NCI-H510A (cell line): ENCODE measurements around the gene FOXR1.
"Not testable (repeated sequence)": the region's sequence is repeated elsewhere in the genome, so short reads cannot be mapped to it uniquely, and the experiment has no call there.

Source experiments
- DNase-seq: peaks from one replicate; lab custom pipeline; 2025; lab: John Stamatoyannopoulos, UW

FOXR1 gene

DNA sequence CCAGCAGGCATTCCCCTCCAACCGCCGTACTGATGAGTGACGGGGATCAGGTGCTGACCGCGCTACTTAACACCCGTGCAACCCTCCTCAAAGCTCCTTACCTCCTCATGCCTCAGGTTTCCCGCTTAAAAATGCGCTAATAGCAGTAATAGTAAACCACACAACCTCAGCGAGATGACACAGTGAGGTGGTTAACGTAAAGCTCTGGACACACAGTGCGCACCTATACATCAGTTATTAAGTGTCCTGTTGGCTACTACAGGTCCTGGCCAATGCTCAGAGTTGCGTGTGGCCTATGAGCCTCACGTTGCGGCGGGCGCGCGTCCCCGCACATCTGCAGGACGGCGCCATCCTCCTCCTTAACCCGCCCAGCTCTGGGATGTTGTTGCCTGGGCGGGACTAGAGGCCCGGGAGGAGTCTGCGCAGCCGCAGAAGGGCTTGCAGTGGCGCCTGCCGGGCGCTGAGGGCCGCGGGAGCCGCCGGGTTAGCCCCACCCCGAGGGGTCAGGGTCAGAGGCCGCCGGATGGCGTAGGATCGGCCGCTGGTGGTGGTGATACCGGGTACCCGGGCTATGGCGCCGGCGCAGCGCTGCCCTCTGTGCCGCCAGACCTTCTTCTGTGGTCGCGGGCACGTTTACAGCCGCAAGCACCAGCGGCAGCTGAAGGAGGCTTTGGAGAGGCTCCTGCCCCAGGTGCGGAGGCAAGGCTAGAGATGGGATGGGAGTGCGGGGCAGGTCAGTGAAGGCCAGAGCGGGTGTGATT, 26.2 kb downstream of the FOXR1 start, which contains the start of gene CENATAC:
CENATAC (plus strand) TSS at position 512 of the 761 bp plus-strand sequence; CDS start at position 572, 60 bp downstream.
- DNase-seq: peak; percentile 85

DNA sequence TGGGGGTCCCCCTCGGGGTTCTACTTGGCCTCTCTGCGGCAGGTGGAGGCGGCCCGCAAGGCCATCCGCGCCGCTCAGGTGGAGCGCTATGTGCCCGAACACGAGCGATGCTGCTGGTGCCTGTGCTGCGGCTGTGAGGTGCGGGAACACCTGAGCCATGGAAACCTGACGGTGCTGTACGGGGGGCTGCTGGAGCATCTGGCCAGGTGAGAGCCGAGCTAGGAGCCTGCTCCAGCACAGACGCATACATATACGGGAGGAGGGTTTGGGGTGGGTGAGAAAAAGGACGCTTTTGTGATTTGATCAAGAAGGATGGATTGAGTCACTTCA, 26.8 kb downstream of the FOXR1 start:
- no peak for DNase-seq

DNA sequence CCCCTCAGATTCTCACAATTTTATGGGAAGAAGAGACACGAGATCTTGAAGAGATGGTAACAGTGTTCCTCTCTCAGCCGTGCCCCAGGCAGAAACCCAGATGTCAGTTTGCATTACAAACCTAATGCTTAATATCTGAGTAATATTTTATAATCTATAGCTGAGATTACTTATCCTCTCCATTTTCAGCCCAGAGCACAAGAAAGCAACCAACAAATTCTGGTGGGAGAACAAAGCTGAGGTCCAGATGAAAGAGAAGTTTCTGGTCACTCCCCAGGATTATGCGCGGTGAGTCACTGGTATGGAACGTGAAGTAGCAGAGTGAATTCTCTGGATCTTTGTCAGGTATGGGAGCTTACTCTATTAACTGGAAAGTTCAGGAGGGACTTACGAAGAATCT, 27.3 kb downstream of the FOXR1 start:
- DNase-seq: no peak

DNA sequence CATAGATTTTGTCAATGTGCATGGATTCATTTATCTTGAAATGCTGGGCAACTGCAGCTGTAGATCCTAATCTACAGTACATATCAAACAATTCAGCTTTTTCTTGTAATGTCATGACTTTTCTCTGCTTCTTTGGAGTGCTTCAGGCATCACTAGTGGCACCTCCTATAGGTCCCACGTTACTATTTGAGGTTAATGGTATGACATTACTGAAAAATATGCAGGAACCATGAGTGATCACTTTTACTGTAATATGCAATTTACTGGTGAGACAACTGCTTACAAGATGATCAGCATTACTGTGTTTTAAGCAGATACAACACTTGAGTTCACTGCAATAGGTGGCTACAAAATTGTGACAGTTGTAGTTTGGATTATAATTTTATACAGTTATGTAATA, 29.3 kb downstream of the FOXR1 start:
- DNase-seq: no peak

DNA sequence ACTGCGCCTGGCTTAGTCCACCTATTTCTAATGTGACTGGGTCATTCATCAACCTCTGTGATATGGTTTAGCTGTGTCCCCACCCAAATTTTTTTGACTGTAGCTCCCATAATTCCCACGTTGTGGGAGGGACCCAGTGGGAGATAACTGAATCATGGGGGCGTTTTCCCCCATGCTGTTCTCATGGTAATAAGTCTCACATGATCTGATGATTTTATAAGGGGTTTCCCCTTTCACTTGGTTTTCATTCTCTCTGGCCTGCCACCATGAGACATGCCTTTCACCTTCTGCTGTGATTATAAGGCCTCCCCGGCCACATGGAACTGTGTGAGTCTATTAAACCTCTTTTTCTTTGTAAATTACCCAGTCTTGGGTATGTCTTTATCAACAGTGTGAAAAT, 35.1 kb downstream of the FOXR1 start:
- DNase-seq: no peak

DNA sequence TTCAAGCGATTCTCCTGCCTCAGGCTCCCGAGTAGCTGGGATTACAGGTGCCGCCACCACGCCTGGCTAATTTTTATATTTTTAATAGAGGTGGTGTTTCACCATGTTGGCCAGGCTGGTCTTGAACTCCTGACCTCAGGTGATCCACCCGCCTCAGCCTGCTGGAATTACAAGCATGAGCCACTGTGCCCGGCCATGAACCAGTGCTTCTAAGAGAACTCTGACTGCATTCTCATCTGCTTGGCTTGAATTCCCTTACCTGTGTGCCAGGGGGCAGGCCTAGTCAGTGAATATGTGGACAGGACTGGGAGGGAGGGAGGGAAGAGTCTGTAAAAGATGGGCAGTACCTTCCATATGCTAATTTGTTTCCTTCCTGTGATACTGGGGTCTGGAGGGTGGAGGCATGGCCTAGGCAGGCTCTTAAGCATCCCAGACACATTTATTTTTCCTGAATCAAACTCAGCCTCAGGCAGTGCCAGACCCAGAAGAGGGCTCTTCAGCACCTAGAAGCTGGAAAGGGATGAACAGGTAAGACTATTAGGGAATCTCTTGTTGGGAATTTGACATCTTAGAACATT, 40.0 kb downstream of the FOXR1 start:
- DNase-seq: no peak

DNA sequence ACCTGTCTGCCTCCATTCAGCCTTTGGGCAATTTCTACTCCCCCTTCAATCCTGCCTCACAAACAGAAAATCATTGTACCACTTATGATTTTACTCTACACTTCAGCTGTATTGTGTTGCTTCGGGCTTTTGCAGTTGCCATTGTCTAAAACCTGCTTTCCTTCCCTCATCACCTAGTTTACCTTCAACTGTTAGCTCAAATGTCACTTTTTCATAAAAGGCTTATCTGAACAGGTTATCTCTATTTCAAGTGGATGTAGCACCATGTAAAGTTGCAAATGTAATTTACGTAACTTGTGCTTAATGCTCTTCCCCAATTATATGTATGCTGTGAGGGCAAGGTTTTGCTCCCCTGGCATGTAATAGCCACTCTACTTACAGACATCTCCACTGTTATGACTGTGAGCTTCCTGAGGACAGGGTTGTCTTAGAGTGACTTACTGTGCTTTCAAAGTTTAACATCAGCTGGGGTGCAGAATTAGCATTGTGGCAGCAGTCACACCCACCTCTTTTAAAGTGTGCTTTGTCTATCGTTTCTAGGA, 41.1 kb downstream of the FOXR1 start:
- DNase-seq: no peak

DNA sequence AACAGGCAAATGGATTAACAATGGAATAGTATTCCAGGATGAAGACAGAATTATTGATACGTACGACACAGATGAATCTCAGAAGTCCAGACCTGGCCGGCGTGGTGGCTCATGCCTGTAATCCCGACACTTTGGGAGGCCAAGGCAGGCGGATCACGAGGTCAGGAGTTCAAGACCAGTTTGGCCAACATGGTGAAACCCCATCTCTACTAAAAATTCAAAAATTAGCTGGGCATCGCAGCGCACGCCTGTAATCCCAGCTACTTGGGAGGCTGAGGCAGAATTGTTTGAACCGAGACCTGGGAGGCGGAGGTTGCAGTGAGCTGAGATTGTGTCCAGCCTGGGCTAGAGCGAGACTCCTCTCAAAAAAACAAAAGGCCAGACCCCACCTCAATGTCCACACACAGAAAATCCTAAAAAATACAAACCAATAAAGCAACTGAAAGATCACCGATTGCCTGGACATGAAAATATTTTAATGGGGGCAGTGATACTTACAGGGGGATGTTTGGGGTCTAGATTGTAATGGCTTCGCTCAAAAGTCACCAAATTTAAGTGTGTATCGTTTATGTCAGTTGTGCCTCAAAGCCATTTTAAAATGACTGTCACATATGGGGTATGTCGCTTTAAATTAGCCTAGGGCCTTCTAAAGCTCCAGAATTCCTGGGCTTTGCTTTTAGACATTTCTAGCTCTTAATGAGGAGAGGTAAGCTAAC, 42.8 kb downstream of the FOXR1 start:
- DNase-seq: no peak

DNA sequence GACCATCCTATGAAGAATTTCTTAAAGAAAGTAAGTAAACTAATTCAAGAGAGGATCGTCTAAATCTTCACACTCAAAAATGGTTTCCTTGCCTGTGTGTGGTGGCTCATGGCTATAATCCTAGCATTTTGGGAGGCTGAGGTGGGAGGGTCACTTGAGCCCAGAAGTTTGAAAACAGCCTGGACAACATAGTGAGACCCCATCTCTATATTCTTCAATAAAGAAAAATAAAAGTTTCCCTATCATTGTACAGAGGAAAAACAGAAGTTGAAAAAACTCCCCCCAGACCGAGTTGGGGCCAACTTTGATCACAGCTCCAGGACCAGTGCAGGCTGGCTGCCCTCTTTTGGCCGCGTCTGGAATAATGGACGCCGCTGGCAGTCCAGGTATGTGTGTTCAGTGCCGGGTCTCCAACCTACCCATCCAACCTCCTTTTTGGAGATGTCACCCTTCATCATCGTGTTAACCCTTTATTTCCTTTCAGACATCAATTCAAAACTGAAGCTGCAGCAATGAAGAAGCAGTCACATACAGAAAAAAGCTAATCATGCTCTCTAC, 43.6 kb downstream of the FOXR1 start:
- DNase-seq: no peak

DNA sequence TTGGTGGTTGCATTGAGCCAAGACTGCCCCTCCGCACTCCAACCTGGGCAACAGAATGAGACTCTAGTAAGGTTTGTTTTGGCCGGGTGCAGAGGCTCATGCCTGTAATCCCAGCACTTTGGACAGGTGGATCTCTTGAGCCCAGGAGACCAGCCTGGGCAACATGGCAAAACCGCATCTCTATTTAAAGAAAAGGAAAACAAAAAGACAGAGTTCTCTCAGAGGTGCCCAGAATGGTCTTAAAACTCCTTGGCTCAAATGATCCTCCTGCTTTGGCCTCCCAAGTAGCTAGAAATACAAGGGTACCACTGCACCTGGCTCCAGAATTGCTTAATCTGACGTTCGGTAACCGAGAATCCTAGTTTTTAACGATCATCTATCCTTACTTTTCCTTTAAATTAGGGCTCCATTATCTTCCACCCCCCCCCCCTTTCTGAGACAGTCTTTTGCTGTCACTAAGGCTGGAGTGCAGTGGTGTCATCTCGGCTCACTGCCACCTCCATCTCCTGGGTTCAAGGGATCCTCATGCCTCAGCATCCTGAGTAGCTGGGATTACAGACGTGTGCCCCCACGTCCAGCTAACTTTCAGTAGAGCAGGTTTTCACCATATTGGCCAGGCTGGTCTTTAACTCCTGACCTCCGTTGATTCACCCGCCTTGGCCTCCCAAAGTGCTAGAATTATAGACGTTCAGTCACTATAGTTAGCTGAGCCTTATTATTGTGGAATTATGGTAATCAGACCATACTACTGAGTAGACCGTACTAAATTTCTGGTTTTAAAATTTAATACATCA, 44.9 kb downstream of the FOXR1 start:
- no peak for DNase-seq

DNA sequence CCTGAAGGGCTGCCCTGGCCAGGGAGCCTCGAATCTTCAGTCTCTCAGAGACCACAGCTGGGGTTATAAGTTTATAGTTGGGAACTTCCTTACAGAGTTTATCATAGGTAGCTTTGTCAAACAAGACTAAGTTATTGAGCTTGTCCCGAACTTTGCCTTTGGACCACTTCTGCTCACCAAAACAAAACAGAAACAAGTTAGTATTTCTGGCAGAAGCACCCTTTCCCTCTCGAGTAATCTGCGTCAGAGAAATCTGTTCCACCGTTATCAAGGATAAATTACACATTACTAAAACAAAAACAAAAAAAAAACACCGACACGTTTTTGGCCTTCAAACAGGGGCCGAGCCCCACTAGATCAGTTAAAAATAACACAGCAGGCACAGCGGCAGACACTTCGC, 45.8 kb downstream of the FOXR1 start:
- DNase-seq: not testable (repeated sequence)

DNA sequence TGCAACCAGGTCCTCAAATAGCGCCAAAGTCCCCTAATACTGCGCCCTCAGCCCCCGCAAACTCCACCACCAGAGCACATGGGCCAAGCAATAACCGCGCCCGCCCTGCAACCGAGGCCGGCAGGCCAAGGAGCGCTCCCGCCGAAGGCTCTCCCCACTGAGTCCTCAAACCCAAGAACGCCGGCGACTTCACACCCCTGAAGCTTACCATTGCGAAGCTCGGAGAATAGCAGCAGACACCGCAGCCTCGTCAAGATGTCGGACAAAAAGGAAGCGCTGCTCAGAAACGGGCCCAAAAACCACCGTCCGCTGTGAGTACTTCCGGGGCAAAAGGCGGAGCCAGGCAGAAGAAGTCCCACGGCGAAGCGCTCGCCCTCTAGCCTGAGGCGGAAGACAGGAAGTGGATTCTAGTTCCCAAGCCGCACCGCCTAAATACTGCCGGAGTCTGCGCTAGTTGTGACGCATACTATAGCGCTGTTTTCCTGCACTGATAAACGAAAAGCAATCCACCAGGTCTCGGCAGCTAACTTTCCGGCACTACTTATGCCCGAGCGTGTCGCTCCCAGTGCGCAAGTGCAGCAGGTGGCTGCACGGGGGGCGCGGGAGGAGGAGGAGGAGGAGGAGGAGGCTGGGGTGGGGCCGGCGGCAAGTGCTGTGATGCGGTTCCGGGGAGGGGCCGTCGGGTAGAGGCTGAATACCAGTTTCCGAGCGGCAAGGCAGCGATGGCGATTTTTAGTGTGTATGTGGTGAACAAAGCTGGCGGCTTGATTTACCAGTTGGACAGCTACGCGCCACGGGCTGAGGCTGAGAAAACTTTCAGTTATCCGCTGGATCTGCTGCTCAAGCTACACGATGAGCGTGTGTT, 46.7 kb downstream of the FOXR1 start, which contains the start of the genes RPS25 and TRAPPC4:
RPS25 (minus strand) TSS at position 270 of the 865 bp plus-strand sequence; CDS start at position 211, 59 bp downstream.
TRAPPC4 (plus strand) TSS at position 693 of the 865 bp plus-strand sequence; CDS start at position 723, 30 bp downstream.
- DNase-seq: peak; percentile 95

DNA sequence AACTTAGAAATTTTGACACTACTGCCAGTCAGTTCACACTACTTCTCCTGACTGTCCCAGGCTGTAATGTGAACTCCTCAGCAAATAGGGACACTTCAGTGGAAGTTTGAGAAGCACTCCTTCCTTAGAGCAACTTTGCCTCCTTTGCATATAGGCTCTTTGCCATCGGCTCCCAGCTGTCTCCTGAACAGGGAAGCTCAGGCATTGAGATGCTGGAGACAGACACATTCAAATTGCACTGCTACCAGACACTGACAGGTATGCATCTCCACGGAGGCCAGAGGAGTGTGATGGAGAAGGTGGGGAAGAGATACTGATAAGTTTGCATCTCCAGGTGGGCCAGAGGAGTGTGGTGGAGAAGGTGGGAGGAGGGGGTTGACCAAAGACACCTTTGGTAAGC, 48.4 kb downstream of the FOXR1 start:
- DNase-seq: no peak

DNA sequence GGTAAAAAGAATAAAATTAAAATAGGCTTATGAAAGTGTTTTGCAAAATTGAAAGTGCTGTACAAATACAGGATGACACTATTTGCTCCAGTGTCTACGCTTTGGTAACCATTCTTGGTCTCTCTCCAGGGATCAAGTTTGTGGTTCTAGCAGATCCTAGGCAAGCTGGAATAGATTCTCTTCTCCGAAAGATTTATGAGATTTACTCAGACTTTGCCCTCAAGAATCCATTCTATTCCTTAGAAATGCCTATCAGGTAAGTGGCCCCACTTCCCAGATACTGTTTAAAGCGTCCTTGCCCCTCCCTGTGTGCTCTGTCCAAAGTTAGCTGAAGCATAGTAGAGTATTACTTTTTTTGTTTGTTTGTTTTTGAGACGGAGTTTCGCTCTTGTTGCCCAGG, 50.1 kb downstream of the FOXR1 start:
- DNase-seq: no peak

DNA sequence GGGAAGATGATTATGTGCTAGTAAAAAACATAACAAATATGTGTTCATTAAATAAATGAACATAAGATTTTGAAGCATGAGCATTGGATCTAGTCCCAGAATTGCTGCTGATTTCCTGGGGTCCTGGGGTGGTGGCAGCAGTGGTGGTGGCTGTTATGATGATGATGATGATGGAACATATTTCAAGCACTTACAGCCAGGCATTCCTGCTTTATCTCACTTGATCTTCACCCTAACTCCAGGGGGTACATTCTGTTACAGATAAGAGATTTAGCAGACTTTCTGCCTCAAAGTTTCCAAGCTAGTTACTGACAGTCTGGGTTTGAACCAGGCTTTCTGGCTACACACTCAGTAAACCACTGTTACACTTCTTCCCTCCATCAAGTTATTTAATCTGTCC, 52.2 kb downstream of the FOXR1 start:
- DNase-seq: no peak

DNA sequence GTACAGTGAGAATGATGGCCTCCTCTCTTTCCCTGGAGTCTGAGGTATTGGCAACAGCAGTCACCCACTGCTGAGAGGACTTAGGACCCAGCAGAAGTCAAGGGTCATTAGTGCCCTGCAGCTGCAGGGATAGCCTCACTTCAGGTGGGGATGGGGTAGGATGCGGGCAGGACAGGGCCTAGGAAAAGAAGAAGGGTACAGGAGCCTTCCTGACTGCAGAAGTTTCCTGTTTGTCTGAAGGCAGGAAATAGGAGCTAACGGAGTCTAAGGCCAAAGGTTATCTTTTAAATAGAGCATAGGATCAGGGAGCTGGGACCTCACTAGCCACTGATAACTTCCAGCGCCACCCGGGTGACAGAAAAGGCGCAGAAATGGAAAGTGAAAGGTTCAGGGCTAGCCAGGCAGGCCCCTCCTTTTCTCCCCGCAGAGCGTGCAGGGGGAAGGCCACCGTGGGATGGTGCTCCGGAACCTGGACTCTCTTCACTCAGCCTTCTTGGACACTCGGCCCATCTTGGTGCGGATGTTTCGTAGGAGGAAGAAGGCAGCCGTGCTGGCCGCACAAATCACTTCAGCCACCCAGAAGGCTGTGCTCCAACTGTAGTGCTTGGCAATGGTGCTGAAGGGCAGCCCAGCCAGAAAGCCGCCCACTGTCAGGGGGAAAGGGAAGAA, 53.0 kb downstream of the FOXR1 start:
- no peak for DNase-seq

DNA sequence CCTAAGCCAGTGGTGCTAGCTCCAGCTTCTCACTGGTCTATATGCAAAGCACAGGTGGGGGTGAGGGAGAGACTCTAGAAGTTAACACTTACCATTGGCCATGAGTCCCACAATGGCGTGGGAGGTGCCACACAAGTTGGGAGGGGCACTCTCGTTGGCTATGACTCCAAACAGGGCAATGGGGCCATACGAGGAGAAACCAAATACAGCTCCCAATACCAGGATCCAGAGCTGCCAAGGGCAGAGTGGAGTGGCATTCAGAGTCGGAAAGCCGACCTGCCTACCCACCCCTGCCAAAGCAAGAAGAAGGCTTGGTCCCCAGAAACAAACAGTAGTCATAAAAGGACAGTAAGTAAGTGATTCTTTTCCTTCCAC, 53.5 kb downstream of the FOXR1 start:
- no peak for DNase-seq

DNA sequence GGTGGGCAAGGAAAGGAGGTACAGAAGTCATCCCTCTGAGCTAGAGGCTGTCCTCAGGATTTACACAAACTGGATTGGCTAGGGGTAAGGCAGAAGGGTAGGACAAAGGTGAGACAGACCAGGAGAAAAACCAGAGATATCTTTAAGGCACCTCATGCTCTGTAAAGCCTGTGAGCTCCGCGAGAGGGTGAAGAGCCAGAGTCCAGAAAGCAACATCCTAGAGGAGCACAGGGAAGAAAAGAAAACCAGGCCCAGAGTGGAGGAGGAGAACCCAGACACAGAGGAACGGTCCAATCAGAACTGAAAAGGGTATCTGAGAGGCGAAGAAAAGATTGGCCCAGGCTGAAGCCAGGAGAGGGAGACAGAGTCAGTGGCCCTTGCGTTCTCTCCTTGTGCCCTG, 54.0 kb downstream of the FOXR1 start:
- no peak for DNase-seq

DNA sequence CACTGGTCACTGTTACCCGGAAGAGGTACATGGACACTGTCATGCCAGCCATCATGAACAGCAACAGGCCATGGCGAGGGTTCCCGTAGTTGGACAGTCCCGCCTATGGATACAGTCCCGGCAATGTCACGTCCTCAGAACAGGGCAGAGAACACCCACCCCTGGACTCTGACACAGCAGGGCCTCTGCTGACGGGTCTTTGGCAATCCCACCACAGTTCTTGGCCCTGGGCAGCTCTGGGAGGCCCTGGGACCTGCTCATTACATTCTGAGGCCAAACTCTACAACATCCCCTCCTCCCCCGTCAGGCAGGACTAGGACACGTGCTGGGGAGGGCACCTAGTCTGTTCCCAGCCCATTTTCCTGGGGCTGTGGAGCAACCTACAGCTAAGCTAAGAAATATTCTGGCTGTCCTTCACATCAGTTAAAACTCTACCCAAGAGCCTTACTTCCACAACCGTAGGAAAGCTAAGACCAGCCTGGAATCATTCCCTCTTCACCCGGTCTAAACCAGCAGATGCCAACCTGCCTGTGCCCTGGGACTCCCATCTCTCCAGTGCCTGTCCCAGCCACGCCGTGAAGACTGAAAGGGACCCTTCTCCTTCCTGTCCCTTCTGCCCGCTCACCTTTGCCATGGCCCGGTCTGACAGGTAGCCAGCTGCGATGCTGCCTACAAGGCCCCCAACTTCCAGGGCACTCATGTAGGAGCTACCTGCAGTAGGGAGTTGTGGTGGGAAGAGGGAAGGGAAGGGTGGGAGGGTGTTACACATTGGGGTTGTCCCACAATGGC, 54.6 kb downstream of the FOXR1 start:
- DNase-seq: no peak
